GM18858 (cell line): ENCODE data around the gene OOSP3.

Experiments used
- ATAC-seq: cut with Tn5 transposase; IDR thresholded peaks from one replicate; pipeline ENCODE4 v1.9.1; 2021; ENCODE audit not compliant: unreplicated experiment

Gene OOSP3

DNA sequence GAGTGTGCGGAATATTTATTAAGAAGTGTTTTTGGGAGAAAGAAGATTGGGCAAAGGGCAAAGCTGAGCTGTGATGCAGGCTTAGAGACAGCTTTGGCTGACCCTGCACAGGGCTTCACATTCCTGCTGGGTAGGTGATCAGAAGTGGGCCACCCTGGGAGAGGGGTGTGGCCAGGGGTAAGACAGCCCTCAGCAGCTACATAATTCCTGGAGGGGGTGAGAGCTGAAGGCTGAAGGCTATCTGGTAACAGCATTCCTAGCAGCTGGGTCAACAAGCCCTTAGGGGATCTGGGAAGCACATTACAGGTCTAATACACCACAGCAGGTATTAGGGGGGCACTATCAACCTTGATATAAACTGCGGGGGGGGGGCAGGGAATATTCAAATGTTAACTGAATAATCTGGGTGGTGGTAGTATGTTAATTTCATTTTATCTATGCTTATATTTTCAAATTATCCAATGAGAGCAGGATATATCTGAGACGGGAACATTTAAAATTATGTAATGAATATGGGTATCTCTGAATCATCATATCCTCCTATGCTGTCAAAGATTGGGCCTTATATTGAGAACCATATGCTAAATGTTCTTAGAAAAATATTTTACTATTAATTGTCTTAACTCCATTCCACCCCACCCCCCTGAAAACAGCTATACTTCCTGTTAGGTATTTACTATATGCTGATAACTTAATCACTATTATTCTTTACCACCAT, 65.6 kb downstream of the OOSP3 start:
- ATAC-seq = no peak

DNA sequence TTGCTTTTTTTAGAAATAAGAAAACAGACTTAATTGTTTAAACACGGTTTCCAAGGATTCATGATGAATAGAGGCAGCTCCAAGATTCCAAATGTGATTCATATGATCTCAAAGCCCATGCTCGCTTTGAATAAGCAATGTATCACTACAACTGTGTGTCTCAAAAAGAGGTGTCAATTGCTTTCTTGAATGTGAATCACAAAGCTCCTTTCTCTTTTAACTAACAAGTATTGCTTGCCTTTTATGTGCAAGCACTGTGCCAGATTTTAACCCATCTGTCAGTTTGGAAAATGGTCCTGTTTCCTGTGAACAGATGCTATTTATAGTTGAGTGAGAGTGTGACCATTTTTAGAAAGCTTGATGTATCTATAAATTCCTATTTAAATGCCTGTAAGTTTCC, 66.1 kb downstream of the OOSP3 start:
- ATAC-seq = no peak
